ENCODE measurements around the gene IL22RA1. TPM values are rescaled to one million over a fixed set of nuclear protein-coding genes. Genes with fewer than 3 reads are reported as not detected.

IL22RA1 gene
- total and polyA plus RNA-seq, 8 donors: 0.43 to 4.1 (median 1.8) TPM; not detected in 1

- TF ChIP-seq POLR2A (IDR thresholded peaks at IDR 0.05) (no peak), POLR2AphosphoS5 (IDR thresholded peaks at IDR 0.05) (peak in 2 of 3 donors; percentile 10 to 48)
- H3K27me3 ChIP-seq: peaks cover 0 to 15% (median 10%) of the 10 kb centered on the region in 3 donors
- peak within 1 kb of the TSS; percentile 51 to 67 (median 61) for H3K4me3 ChIP-seq
- peak within 1 kb of the TSS; percentile 56 to 94 (median 84) for H3K27ac ChIP-seq
- H3K36me3 ChIP-seq: no peaks in the 10 kb centered on the region
- intact Hi-C loops (cut with DNase I; ENCODE audit: low total_unique reads): no loop called here
- DNase-seq: peak; percentile 79 to 92
- H3K9me3 ChIP-seq: no peaks in the 10 kb centered on the region
- peaks cover 11 to 51% (median 24%) of the 10 kb centered on the region in 4 donors for H3K4me1 ChIP-seq
- WGBS, 5 donors: 1 to 3% (median 1%) methylated on average over 31 to 74 of the region's 74 CpGs
Measured at GRCh38 chr1:24186993-24187790, 44.3 kb upstream of the IL22RA1 start, which contains the start of gene IFNLR1. IFNLR1 (minus strand) TSS chr1:24187289; CDS start chr1:24187248, 41 bp downstream.

DNA sequence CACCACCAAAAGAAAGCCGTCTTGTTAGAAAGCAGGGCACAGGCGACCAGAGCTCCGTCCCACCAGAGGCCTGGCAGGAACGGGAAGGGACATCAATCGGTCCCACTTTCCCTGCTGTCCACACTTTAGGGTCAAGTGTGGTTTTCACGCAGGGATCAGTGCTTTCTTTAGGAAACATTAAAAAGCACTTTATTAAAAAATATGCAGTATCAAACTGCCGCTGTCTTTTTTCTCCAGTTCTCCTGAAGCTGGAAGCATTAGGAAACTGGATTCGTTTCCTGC, 43.7 kb upstream of the IL22RA1 start:
- peak overlapping the region; percentile 56 to 94 (median 84) for H3K27ac ChIP-seq
- TF ChIP-seq CTCF (IDR thresholded peaks at IDR 0.05): no peak
- TF ChIP-seq POLR2A (IDR thresholded peaks at IDR 0.05): no peak
- TF ChIP-seq POLR2AphosphoS5 (IDR thresholded peaks at IDR 0.05): no peak
- TF ChIP-seq EP300 (IDR thresholded peaks at IDR 0.05): no peak

GRCh38 chr1:24186031-24186710, 43.2 kb upstream of the IL22RA1 start:
- Histone ChIP-seq H3K4me3 (peak overlapping the region; percentile 51 to 67 (median 61)), H3K36me3 (no peaks in the 10 kb centered on the region), H3K9me3 (no peaks in the 10 kb centered on the region), H3K4me1 (peaks cover 5 to 47% (median 25%) of the 10 kb centered on the region in 4 donors), H3K27me3 (peaks cover 0 to 15% (median 10%) of the 10 kb centered on the region in 3 donors), H3K27ac (peak overlapping the region; percentile 56 to 94 (median 84))
- TF ChIP-seq POLR2A (IDR thresholded peaks at IDR 0.05) (no peak), POLR2AphosphoS5 (IDR thresholded peaks at IDR 0.05) (no peak), EP300 (IDR thresholded peaks at IDR 0.05) (no peak), CTCF (IDR thresholded peaks at IDR 0.05) (no peak)
- no peak for DNase-seq
- intact Hi-C loops (cut with DNase I; ENCODE audit: low total_unique reads): no loop called here
- WGBS, 5 donors: 33 to 60% (median 50%) methylated on average over 13 of the region's 13 CpGs

More for the DNA sequence above, 43.7 kb upstream of the IL22RA1 start:
- no peak for DNase-seq
- 16 to 32% (median 21%) methylated on average over 8 of the region's 8 CpGs for WGBS, 5 donors
- Histone ChIP-seq H3K4me1 (peaks cover 6 to 48% (median 24%) of the 10 kb centered on the region in 4 donors), H3K4me3 (peak overlapping the region; percentile 51 to 67 (median 61)), H3K9me3 (no peaks in the 10 kb centered on the region), H3K36me3 (no peaks in the 10 kb centered on the region), H3K27me3 (peaks cover 0 to 15% (median 10%) of the 10 kb centered on the region in 3 donors)
- intact Hi-C loops (cut with DNase I; ENCODE audit: low total_unique reads): no loop called here

DNA sequence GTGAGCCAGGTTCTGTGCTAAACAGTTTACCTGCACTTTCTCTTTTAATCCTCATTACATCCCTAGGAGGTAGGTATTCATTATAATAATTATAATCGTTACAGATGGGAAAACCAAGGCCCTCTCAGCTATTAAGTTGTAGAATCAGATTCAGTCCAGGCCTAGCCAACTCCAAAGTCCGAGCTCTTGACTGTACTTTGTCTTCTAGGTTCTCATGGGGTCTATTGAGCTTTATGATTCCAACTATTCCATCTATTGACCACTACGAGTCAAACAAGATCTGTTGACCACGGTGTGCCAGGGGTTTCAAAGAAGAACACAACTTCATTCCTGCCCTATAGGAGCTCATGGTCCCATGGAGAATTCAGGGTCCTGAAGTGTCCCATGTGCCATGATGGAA, 42.1 kb upstream of the IL22RA1 start:
- no peak for DNase-seq
- Histone ChIP-seq H3K4me1 (peaks cover 5 to 37% (median 25%) of the 10 kb centered on the region in 4 donors), H3K27ac (no peak overlapping the region), H3K4me3 (no peak overlapping the region), H3K27me3 (peaks cover 0 to 15% (median 10%) of the 10 kb centered on the region in 3 donors), H3K36me3 (no peaks in the 10 kb centered on the region), H3K9me3 (no peaks in the 10 kb centered on the region)
- intact Hi-C loops (cut with DNase I; ENCODE audit: low total_unique reads): no loop called here
- no peak for TF ChIP-seq POLR2A (IDR thresholded peaks at IDR 0.05)
- TF ChIP-seq EP300 (IDR thresholded peaks at IDR 0.05): no peak
- no peak for TF ChIP-seq CTCF (IDR thresholded peaks at IDR 0.05)
- no peak for TF ChIP-seq POLR2AphosphoS5 (IDR thresholded peaks at IDR 0.05)
- 66 to 85% (median 73%) methylated on average over 4 of the region's 4 CpGs for WGBS, 5 donors
